Measurements from ENCODE around the gene RASSF6. TPM values are rescaled to one million over a fixed set of nuclear protein-coding genes. Genes with fewer than 3 reads are reported as not detected.
"Not testable (repeated sequence)": the region's sequence is repeated elsewhere in the genome, so short reads cannot be mapped to it uniquely, and the experiment has no call there.

The RASSF6 gene
- total RNA-seq, 2 donors from 2014 or later: 1.2 to 3.9 TPM

GRCh38 chr4:73597594-73597993 lies 22.6 kb downstream of the RASSF6 start:
- Histone ChIP-seq H3K4me3 (ENCODE audit: low read length) (no peak overlapping the region), H3K27me3 (ENCODE audit: control insufficient read depth, insufficient read depth, low read length, poor library complexity, severe bottlenecking) (no peaks in the 10 kb centered on the region), H3K36me3 (ENCODE audit: control insufficient read depth, insufficient read depth, low read length) (no peaks in the 10 kb centered on the region), H3K9me3 (ENCODE audit: control insufficient read depth, low read length) (peaks cover 6% of the 10 kb centered on the region), H3K9ac (ENCODE audit: extremely low read depth, low read length, poor library complexity, severe bottlenecking) (no peak overlapping the region), H3K4me1 (ENCODE audit: control insufficient read depth, insufficient read depth, low read length) (no peaks in the 10 kb centered on the region), H3K27ac (ENCODE audit: low read depth, low read length) (no peak overlapping the region)
- Mint-ChIP-seq H3K4me1 (peaks cover 20% of the 10 kb centered on the region), H3K4me3 (no peak overlapping the region), H3K9me3 (peaks cover 8% of the 10 kb centered on the region), H3K27ac (no peak overlapping the region), H3K27me3 (ENCODE audit: insufficient read depth) (no peaks in the 10 kb centered on the region), H3K36me3 (ENCODE audit: low read depth) (no peaks in the 10 kb centered on the region)
- no peak for TF ChIP-seq CTCF (conservative IDR thresholded peaks at IDR 0.05)
- DNase-seq: no peak

DNA sequence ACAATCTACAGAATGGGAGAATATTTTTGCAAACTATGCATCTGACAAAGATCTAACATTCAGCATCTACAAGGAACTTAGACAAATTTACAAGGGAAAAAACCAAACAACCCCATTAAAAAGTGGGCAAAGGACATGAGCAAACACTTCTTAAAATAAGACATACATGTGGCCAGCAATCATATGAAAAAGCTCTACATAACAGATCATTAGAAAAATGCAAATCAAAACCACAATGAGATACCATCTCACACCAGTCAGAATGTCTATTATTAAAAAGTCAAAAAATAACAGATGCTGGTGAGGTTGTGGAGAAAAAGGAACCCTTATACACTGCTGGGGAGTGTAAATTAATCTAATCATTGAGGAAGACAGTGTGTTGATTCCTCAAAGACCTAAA lies 23.1 kb downstream of the RASSF6 start:
- H3K4me1 ChIP-seq (ENCODE audit: control insufficient read depth, insufficient read depth, low read length); H3K27ac ChIP-seq (ENCODE audit: low read depth, low read length); H3K4me3 Mint-ChIP-seq; H3K27ac Mint-ChIP-seq; H3K9ac ChIP-seq (ENCODE audit: extremely low read depth, low read length, poor library complexity, severe bottlenecking); H3K9me3 ChIP-seq (ENCODE audit: control insufficient read depth, low read length); H3K4me3 ChIP-seq (ENCODE audit: low read length); H3K27me3 Mint-ChIP-seq (ENCODE audit: insufficient read depth); DNase-seq; H3K27me3 ChIP-seq (ENCODE audit: control insufficient read depth, insufficient read depth, low read length, poor library complexity, severe bottlenecking); H3K9me3 Mint-ChIP-seq; H3K36me3 Mint-ChIP-seq (ENCODE audit: low read depth); H3K36me3 ChIP-seq (ENCODE audit: control insufficient read depth, insufficient read depth, low read length): not testable (repeated sequence)
- H3K4me1 Mint-ChIP-seq: peaks cover 20% of the 10 kb centered on the region

DNA sequence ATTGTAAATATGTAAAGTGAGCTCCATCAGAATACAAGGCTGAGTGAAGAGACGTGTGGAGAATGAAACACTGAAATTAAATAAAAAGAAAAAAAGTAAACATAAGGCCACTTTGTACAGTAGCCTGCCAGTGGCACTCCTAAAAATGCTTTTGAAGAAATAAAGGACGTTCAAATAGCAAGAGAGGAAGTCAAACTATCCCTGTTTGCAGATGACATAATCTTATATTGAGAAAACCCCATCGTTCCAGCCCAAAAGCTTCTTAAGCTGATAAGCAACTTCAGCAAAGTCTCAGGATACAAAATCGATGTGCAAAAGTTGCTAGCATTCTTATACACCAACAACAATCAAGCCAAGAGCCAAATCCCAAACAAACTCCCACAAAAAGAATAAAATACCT lies 24.2 kb downstream of the RASSF6 start:
- Histone ChIP-seq H3K9ac (ENCODE audit: extremely low read depth, low read length, poor library complexity, severe bottlenecking) (no peak overlapping the region), H3K4me1 (ENCODE audit: control insufficient read depth, insufficient read depth, low read length) (no peaks in the 10 kb centered on the region), H3K4me3 (ENCODE audit: low read length) (no peak overlapping the region), H3K36me3 (ENCODE audit: control insufficient read depth, insufficient read depth, low read length) (no peaks in the 10 kb centered on the region), H3K27ac (ENCODE audit: low read depth, low read length) (no peak overlapping the region), H3K27me3 (ENCODE audit: control insufficient read depth, insufficient read depth, low read length, poor library complexity, severe bottlenecking) (no peaks in the 10 kb centered on the region), H3K9me3 (ENCODE audit: control insufficient read depth, low read length) (peaks cover 6% of the 10 kb centered on the region)
- Mint-ChIP-seq H3K4me3 (no peak overlapping the region), H3K4me1 (peaks cover 27% of the 10 kb centered on the region), H3K9me3 (peaks cover 8% of the 10 kb centered on the region), H3K27ac (no peak overlapping the region), H3K27me3 (ENCODE audit: insufficient read depth) (no peaks in the 10 kb centered on the region), H3K36me3 (ENCODE audit: low read depth) (no peaks in the 10 kb centered on the region)
- no peak for TF ChIP-seq CTCF (conservative IDR thresholded peaks at IDR 0.05)
- WGBS, 2 experiments (ENCODE audit: insufficient coverage in 1 of 2, insufficient read length in 1 of 2): 63 to 90% methylated on average over 2 to 4 of the region's 4 CpGs
- no peak for DNase-seq

GRCh38 chr4:73593631-73594241 lies 26.5 kb downstream of the RASSF6 start:
- H3K4me1 Mint-ChIP-seq: peaks cover 34% of the 10 kb centered on the region
- TF ChIP-seq CTCF (conservative IDR thresholded peaks at IDR 0.05): peak; percentile 79
- Histone ChIP-seq H3K36me3 (ENCODE audit: control insufficient read depth, insufficient read depth, low read length) (no peaks in the 10 kb centered on the region), H3K27ac (ENCODE audit: low read depth, low read length) (no peak overlapping the region), H3K9me3 (ENCODE audit: control insufficient read depth, low read length) (peaks cover 6% of the 10 kb centered on the region), H3K9ac (ENCODE audit: extremely low read depth, low read length, poor library complexity, severe bottlenecking) (no peak overlapping the region), H3K4me1 (ENCODE audit: control insufficient read depth, insufficient read depth, low read length) (peaks cover 19% of the 10 kb centered on the region), H3K4me3 (ENCODE audit: low read length) (no peak overlapping the region), H3K27me3 (ENCODE audit: control insufficient read depth, insufficient read depth, low read length, poor library complexity, severe bottlenecking) (no peaks in the 10 kb centered on the region)
- 80 to 84% methylated on average over 1 to 6 of the region's 6 CpGs for WGBS, 2 experiments (ENCODE audit: insufficient coverage in 1 of 2, insufficient read length in 1 of 2)
- DNase-seq: no peak
- no peak overlapping the region for H3K27ac Mint-ChIP-seq
- H3K4me3 Mint-ChIP-seq: no peak overlapping the region
- no peaks in the 10 kb centered on the region for H3K36me3 Mint-ChIP-seq (ENCODE audit: low read depth)
- no peaks in the 10 kb centered on the region for H3K27me3 Mint-ChIP-seq (ENCODE audit: insufficient read depth)
- H3K9me3 Mint-ChIP-seq: peaks cover 8% of the 10 kb centered on the region

All from endodermal cell (in vitro differentiated cells).